ENCODE results near the gene CERCAM.

The CERCAM gene

GRCh38 chr9:128396970-128397613 is 23.6 kb upstream of the CERCAM start:
- Histone ChIP-seq H3K4ac (ENCODE audit: low read depth, low read length) (no peak overlapping the region), H3K36me3 (ENCODE audit: control insufficient read depth in 1 of 2, insufficient read depth in 2 of 2, low read length in 2 of 2) (peaks cover 0 to 5% of the 10 kb centered on the region in 2 experiments), H2BK120ac (ENCODE audit: insufficient read depth, low read length, poor library complexity) (no peak overlapping the region), H3K14ac (ENCODE audit: low read length) (no peak overlapping the region), H2BK5ac (ENCODE audit: low read depth, low read length, poor library complexity) (no peak overlapping the region), H2AK5ac (ENCODE audit: low read length) (no peak overlapping the region), H3K27ac (ENCODE audit: low read depth, low read length) (no peak overlapping the region), H4K91ac (ENCODE audit: low read depth, low read length) (no peak overlapping the region), H3K79me1 (ENCODE audit: low read length) (no peaks in the 10 kb centered on the region), H3K9ac (ENCODE audit: low read length) (no peak overlapping the region), H3K79me2 (ENCODE audit: control insufficient read depth, insufficient read depth, low read length, poor library complexity) (no peaks in the 10 kb centered on the region), H3K4me1 (ENCODE audit: control insufficient read depth in 1 of 2, insufficient read depth in 2 of 2, low read length in 2 of 2) (peaks cover 13 to 20% of the 10 kb centered on the region in 2 experiments), H2BK12ac (ENCODE audit: low read length) (no peak overlapping the region), H3K27me3 (ENCODE audit: insufficient read depth, low read length) (peaks cover 28% of the 10 kb centered on the region), H3K23ac (ENCODE audit: low read length) (no peak overlapping the region), H3K4me3 (ENCODE audit: low read depth, low read length) (no peak overlapping the region), H3K9me3 (ENCODE audit: insufficient read depth, low read depth, low read length) (no peaks in the 10 kb centered on the region), H2AFZ (ENCODE audit: insufficient read depth, low read length, poor library complexity) (no peak overlapping the region), H4K12ac (ENCODE audit: low read depth, low read length) (no peak overlapping the region), H4K8ac (ENCODE audit: low read depth, low read length) (no peak overlapping the region), H3K4me2 (ENCODE audit: low read length) (no peak overlapping the region), H3K18ac (ENCODE audit: low read length) (no peak overlapping the region)
- no CpG with 5 or more reads among the region's 19 CpGs for WGBS (ENCODE audit: extremely low coverage, insufficient coverage, insufficient read length)
- DNase-seq: no peak

GRCh38 chr9:128397831-128398230 is 22.8 kb upstream of the CERCAM start:
- no peak for DNase-seq
- H3K14ac ChIP-seq (ENCODE audit: low read length): no peak overlapping the region
- H2BK120ac ChIP-seq (ENCODE audit: insufficient read depth, low read length, poor library complexity): no peak overlapping the region
- no CpG with 5 or more reads among the region's 7 CpGs for WGBS (ENCODE audit: extremely low coverage, insufficient coverage, insufficient read length)
- no peaks in the 10 kb centered on the region for H3K36me3 ChIP-seq (ENCODE audit: control insufficient read depth in 1 of 2, insufficient read depth in 2 of 2, low read length in 2 of 2)
- no peak overlapping the region for H4K12ac ChIP-seq (ENCODE audit: low read depth, low read length)
- no peaks in the 10 kb centered on the region for H3K79me2 ChIP-seq (ENCODE audit: control insufficient read depth, insufficient read depth, low read length, poor library complexity)
- H3K79me1 ChIP-seq (ENCODE audit: low read length): no peaks in the 10 kb centered on the region
- no peak overlapping the region for H3K4me3 ChIP-seq (ENCODE audit: low read depth, low read length)
- H3K4me2 ChIP-seq (ENCODE audit: low read length): no peak overlapping the region
- H4K91ac ChIP-seq (ENCODE audit: low read depth, low read length): no peak overlapping the region
- H2AK5ac ChIP-seq (ENCODE audit: low read length): no peak overlapping the region
- H3K27ac ChIP-seq (ENCODE audit: low read depth, low read length): no peak overlapping the region
- H3K27me3 ChIP-seq (ENCODE audit: insufficient read depth, low read length): peaks cover 21% of the 10 kb centered on the region
- no peak overlapping the region for H3K9ac ChIP-seq (ENCODE audit: low read length)
- H2BK12ac ChIP-seq (ENCODE audit: low read length): no peak overlapping the region
- H2AFZ ChIP-seq (ENCODE audit: insufficient read depth, low read length, poor library complexity): peak overlapping the region; percentile 24
- H3K4me1 ChIP-seq (ENCODE audit: control insufficient read depth in 1 of 2, insufficient read depth in 2 of 2, low read length in 2 of 2): peaks cover 5 to 13% of the 10 kb centered on the region in 2 experiments
- H3K18ac ChIP-seq (ENCODE audit: low read length): no peak overlapping the region
- H3K4ac ChIP-seq (ENCODE audit: low read depth, low read length): no peak overlapping the region
- H4K8ac ChIP-seq (ENCODE audit: low read depth, low read length): no peak overlapping the region
- no peak overlapping the region for H3K23ac ChIP-seq (ENCODE audit: low read length)
- H2BK5ac ChIP-seq (ENCODE audit: low read depth, low read length, poor library complexity): no peak overlapping the region
- no peaks in the 10 kb centered on the region for H3K9me3 ChIP-seq (ENCODE audit: insufficient read depth, low read depth, low read length)

GRCh38 chr9:128399861-128400260 is 20.8 kb upstream of the CERCAM start:
- no CpG with 5 or more reads among the region's 3 CpGs for WGBS (ENCODE audit: extremely low coverage, insufficient coverage, insufficient read length)
- no peak for DNase-seq
- peaks cover 0 to under 1% of the 10 kb centered on the region in 2 experiments for H3K4me1 ChIP-seq (ENCODE audit: control insufficient read depth in 1 of 2, insufficient read depth in 2 of 2, low read length in 2 of 2)
- no peak overlapping the region for H2BK120ac ChIP-seq (ENCODE audit: insufficient read depth, low read length, poor library complexity)
- H4K91ac ChIP-seq (ENCODE audit: low read depth, low read length): no peak overlapping the region
- no peak overlapping the region for H2BK5ac ChIP-seq (ENCODE audit: low read depth, low read length, poor library complexity)
- no peak overlapping the region for H4K8ac ChIP-seq (ENCODE audit: low read depth, low read length)
- no peak overlapping the region for H3K18ac ChIP-seq (ENCODE audit: low read length)
- H3K4me2 ChIP-seq (ENCODE audit: low read length): no peak overlapping the region
- H4K12ac ChIP-seq (ENCODE audit: low read depth, low read length): no peak overlapping the region
- no peak overlapping the region for H2AFZ ChIP-seq (ENCODE audit: insufficient read depth, low read length, poor library complexity)
- H3K27me3 ChIP-seq (ENCODE audit: insufficient read depth, low read length): peaks cover 11% of the 10 kb centered on the region
- H3K36me3 ChIP-seq (ENCODE audit: control insufficient read depth in 1 of 2, insufficient read depth in 2 of 2, low read length in 2 of 2): no peaks in the 10 kb centered on the region
- H3K14ac ChIP-seq (ENCODE audit: low read length): no peak overlapping the region
- no peak overlapping the region for H2AK5ac ChIP-seq (ENCODE audit: low read length)
- H3K4me3 ChIP-seq (ENCODE audit: low read depth, low read length): no peak overlapping the region
- H3K9ac ChIP-seq (ENCODE audit: low read length): no peak overlapping the region
- no peak overlapping the region for H3K27ac ChIP-seq (ENCODE audit: low read depth, low read length)
- no peaks in the 10 kb centered on the region for H3K79me1 ChIP-seq (ENCODE audit: low read length)
- no peaks in the 10 kb centered on the region for H3K79me2 ChIP-seq (ENCODE audit: control insufficient read depth, insufficient read depth, low read length, poor library complexity)
- no peak overlapping the region for H3K23ac ChIP-seq (ENCODE audit: low read length)
- no peak overlapping the region for H2BK12ac ChIP-seq (ENCODE audit: low read length)
- no peaks in the 10 kb centered on the region for H3K9me3 ChIP-seq (ENCODE audit: insufficient read depth, low read depth, low read length)
- no peak overlapping the region for H3K4ac ChIP-seq (ENCODE audit: low read depth, low read length)

GRCh38 chr9:128404560-128404959 is 16.1 kb upstream of the CERCAM start:
- H3K4ac ChIP-seq (ENCODE audit: low read depth, low read length): no peak overlapping the region
- H3K79me2 ChIP-seq (ENCODE audit: control insufficient read depth, insufficient read depth, low read length, poor library complexity): no peaks in the 10 kb centered on the region
- no peak overlapping the region for H2AFZ ChIP-seq (ENCODE audit: insufficient read depth, low read length, poor library complexity)
- H3K4me3 ChIP-seq (ENCODE audit: low read depth, low read length): no peak overlapping the region
- H3K27ac ChIP-seq (ENCODE audit: low read depth, low read length): no peak overlapping the region
- no peak overlapping the region for H2BK120ac ChIP-seq (ENCODE audit: insufficient read depth, low read length, poor library complexity)
- no peak overlapping the region for H3K18ac ChIP-seq (ENCODE audit: low read length)
- no peak overlapping the region for H3K14ac ChIP-seq (ENCODE audit: low read length)
- no peaks in the 10 kb centered on the region for H3K79me1 ChIP-seq (ENCODE audit: low read length)
- H3K4me1 ChIP-seq (ENCODE audit: control insufficient read depth in 1 of 2, insufficient read depth in 2 of 2, low read length in 2 of 2): peaks cover 3 to 8% of the 10 kb centered on the region in 2 experiments
- no peak overlapping the region for H4K12ac ChIP-seq (ENCODE audit: low read depth, low read length)
- H3K27me3 ChIP-seq (ENCODE audit: insufficient read depth, low read length): no peaks in the 10 kb centered on the region
- WGBS (ENCODE audit: extremely low coverage, insufficient coverage, insufficient read length): no CpG with 5 or more reads among the region's 5 CpGs
- H3K36me3 ChIP-seq (ENCODE audit: control insufficient read depth in 1 of 2, insufficient read depth in 2 of 2, low read length in 2 of 2): no peaks in the 10 kb centered on the region
- no peaks in the 10 kb centered on the region for H3K9me3 ChIP-seq (ENCODE audit: insufficient read depth, low read depth, low read length)
- no peak overlapping the region for H2BK5ac ChIP-seq (ENCODE audit: low read depth, low read length, poor library complexity)
- H4K91ac ChIP-seq (ENCODE audit: low read depth, low read length): no peak overlapping the region
- no peak overlapping the region for H2AK5ac ChIP-seq (ENCODE audit: low read length)
- DNase-seq: no peak
- no peak overlapping the region for H4K8ac ChIP-seq (ENCODE audit: low read depth, low read length)
- H3K9ac ChIP-seq (ENCODE audit: low read length): no peak overlapping the region
- H2BK12ac ChIP-seq (ENCODE audit: low read length): no peak overlapping the region
- H3K23ac ChIP-seq (ENCODE audit: low read length): no peak overlapping the region
- H3K4me2 ChIP-seq (ENCODE audit: low read length): no peak overlapping the region

Measured in trophoblast cell (in vitro differentiated cells and primary cell).